Spleen (tissue), 7 donors: ENCODE measurements around the gene ABHD16B.

Experiments used
- POLR2A ChIP-seq, 3 donors: fragments of 450-650 bp; IDR thresholded peaks; one replicate each; pipeline ENCODE4 v1.5.1; 2017; ENCODE audit warnings: antibody characterized with exemption in 3 of 3, mild to moderate bottlenecking in 1 of 3
- TF ChIP-seq, protein P1 (sequence below), 11 experiments: fragments of 200-600 bp in 7 of 11; fragments of 450-650 bp in 4 of 11; sonication (generic) in 4 of 11; IDR thresholded peaks in 8 of 11; conservative IDR thresholded peaks in 3 of 11; 1 replicate in 7 of 11; 2 replicates in 4 of 11; pipeline versions ENCODE4 v1.4.0 to v1.8.0; 2016 to 2021; ENCODE audit warnings: antibody characterized with exemption in 11 of 11, inconsistent platforms in 4 of 11, mild to moderate bottlenecking in 1 of 11
- donor health status: DM: no; HTN: no; CAD: no; lungs with moderate emphysema.
- donor health status: DM: no; HTN: no; CAD: no.
- donor health status: DM: no; HTN: no; CAD: no.

- TF ChIP-seq, protein P1, sequence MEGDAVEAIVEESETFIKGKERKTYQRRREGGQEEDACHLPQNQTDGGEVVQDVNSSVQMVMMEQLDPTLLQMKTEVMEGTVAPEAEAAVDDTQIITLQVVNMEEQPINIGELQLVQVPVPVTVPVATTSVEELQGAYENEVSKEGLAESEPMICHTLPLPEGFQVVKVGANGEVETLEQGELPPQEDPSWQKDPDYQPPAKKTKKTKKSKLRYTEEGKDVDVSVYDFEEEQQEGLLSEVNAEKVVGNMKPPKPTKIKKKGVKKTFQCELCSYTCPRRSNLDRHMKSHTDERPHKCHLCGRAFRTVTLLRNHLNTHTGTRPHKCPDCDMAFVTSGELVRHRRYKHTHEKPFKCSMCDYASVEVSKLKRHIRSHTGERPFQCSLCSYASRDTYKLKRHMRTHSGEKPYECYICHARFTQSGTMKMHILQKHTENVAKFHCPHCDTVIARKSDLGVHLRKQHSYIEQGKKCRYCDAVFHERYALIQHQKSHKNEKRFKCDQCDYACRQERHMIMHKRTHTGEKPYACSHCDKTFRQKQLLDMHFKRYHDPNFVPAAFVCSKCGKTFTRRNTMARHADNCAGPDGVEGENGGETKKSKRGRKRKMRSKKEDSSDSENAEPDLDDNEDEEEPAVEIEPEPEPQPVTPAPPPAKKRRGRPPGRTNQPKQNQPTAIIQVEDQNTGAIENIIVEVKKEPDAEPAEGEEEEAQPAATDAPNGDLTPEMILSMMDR (IDR thresholded peaks at IDR 0.05 in 8 of 11, conservative IDR thresholded peaks at IDR 0.05 in 3 of 11), result no peak
- no peak for TF ChIP-seq POLR2A (IDR thresholded peaks at IDR 0.05)
Measured at GRCh38 chr20:63861365-63861934, at the start of gene ABHD16B.
